Ovary (tissue), 3 donors: Measurements from ENCODE around the gene LRRC10B.

Experiments used
- CTCF ChIP-seq, 3 donors: fragments of 450-650 bp in 2 of 3; fragments of 200-600 bp in 1 of 3; IDR thresholded peaks; one replicate each; pipeline versions ENCODE4 v1.5.1 to v1.8.0; 2016 to 2022; ENCODE audit warnings: antibody characterized with exemption in 3 of 3, mild to moderate bottlenecking in 1 of 3
- EP300 ChIP-seq: sonication (generic); formaldehyde crosslinking; IDR thresholded peaks from one replicate; pipeline ENCODE4 v1.6.1; 2017; ENCODE audit warnings: antibody characterized with exemption
- POLR2A ChIP-seq: fragments of 450-650 bp; IDR thresholded peaks from one replicate; pipeline ENCODE4 v1.6.1; 2017; ENCODE audit warnings: antibody characterized with exemption, mild to moderate bottlenecking, moderate library complexity
- donor health status: DM: no; HTN: no; CAD: no.

GRCh38 chr11:61475433-61475832 lies 33.1 kb upstream of the LRRC10B start:
- TF ChIP-seq CTCF (IDR thresholded peaks at IDR 0.05) (no peak), EP300 (no peak), POLR2A (no peak)
